ENCODE measurements around the gene KIF2C. TPM values are rescaled to one million over a fixed set of nuclear protein-coding genes. Genes with fewer than 3 reads are reported as not detected.

KIF2C gene
- total and polyA plus RNA-seq, 9 of the 15 experiments (the other 6 are each of a cell fraction or from before 2014, with no cell fraction given): 84.9 to 226 (median 169) TPM

DNA sequence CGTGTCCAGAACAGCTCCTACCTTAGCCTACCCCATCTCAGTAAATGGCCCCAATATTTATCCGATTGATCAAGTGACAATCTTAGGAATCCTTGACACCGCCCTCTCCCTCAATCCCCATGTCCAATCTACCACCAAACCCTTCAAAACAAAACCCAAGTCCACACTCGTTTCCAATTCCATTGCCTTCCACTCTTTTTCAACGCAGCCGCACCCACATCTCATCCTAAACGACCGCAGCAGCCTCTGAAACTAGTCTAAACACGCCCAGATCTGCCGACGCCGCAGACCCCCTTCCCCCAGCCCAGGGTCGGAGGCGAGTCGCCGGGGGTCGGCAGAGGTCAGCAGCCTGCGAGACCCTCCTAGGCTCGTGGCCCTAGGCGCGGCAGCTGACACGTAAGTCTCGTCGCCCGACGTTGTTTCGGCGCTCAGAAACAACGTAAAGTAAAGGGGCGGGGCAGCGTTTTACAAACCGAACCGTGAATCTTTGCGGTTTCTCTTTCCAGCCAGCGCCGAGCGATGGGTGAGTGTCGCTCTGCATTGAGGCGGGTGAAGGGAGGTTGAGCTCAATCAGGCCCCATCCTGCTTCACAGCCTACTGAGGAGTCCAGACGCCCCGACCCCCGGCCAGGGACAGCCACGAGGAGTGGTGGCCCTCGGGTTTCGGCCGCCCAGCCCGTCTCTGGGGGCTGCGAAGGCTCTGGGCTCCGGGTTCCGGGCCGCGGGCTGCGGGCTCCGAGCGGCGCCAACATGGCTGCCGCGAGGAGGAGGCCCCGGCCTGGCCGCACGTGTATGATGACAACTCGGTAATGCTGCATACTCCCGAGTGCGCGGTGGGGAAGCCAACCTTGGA lies 35.7 kb downstream of the KIF2C start, which contains the start of gene RPS8 (continued):
- TF ChIP-seq FOXA3 (CRISPR knock-in tag; conservative IDR thresholded peaks at IDR 0.05 in 1 of 2, IDR thresholded peaks at IDR 0.05 in 1 of 2) (peak in 1 of 2 experiments; percentile 74; a peak in 3 of 4 replicates), CAMTA2 (CRISPR knock-in tag; conservative IDR thresholded peaks at IDR 0.05) (no peak), LARP7 (IDR thresholded peaks at IDR 0.05) (peak; percentile 97), ZFPM2 (CRISPR knock-in tag; IDR thresholded peaks at IDR 0.05) (peak; percentile 67; the same call in 1 of the 2 replicates), RFX7 (CRISPR knock-in tag; IDR thresholded peaks at IDR 0.05) (peak; percentile 3; the same call in 1 of the 2 replicates), BRD9 (IDR thresholded peaks at IDR 0.05; ENCODE audit: low read depth, partially characterized antibody) (peak; percentile 98), ZBTB7A (IDR thresholded peaks at IDR 0.05; ENCODE audit: borderline replicate concordance, control insufficient read depth, low read depth, low read length) (peak; percentile 100), SMARCA5 (IDR thresholded peaks at IDR 0.05) (peak; percentile 86), C11orf30 (IDR thresholded peaks at IDR 0.05; ENCODE audit: low read depth) (peak; percentile 96), CHAMP1 (IDR thresholded peaks at IDR 0.05) (no peak; the same call in none of the 2 replicates), ZNF165 (CRISPR knock-in tag; IDR thresholded peaks at IDR 0.05; ENCODE audit: borderline replicate concordance) (no peak), KLF13 (tag; IDR thresholded peaks at IDR 0.05; ENCODE audit: borderline replicate concordance, low read depth) (peak; percentile 98), GTF2A2 (tag; IDR thresholded peaks at IDR 0.05) (peak; percentile 83), CREB3 (tag; conservative IDR thresholded peaks at IDR 0.05; ENCODE audit: low read depth) (no peak), STAG1 (CRISPR knock-in tag; IDR thresholded peaks at IDR 0.05; ENCODE audit: borderline replicate concordance) (no peak), SMARCA4 (IDR thresholded peaks at IDR 0.05) (peak; percentile 90), MTA1 (IDR thresholded peaks at IDR 0.05; ENCODE audit: borderline replicate concordance) (peak; percentile 100), ZNF143 (CRISPR knock-in tag; IDR thresholded peaks at IDR 0.05) (peak; percentile 70), ZNF280A (IDR thresholded peaks at IDR 0.05; ENCODE audit: low read depth, partially characterized antibody) (no peak), POU5F1 (IDR thresholded peaks at IDR 0.05; ENCODE audit: borderline replicate concordance, low read depth, low read length, partially characterized antibody) (no peak), CBX1 (IDR thresholded peaks at IDR 0.05; ENCODE audit: low read depth) (peak; percentile 88), TARDBP (IDR thresholded peaks at IDR 0.05) (peak; percentile 84), ZC3H8 (IDR thresholded peaks at IDR 0.05) (peak; percentile 92), BCOR (IDR thresholded peaks at IDR 0.05) (peak; percentile 53; the same call in 1 of the 2 replicates), DDX20 (tag; IDR thresholded peaks at IDR 0.05; ENCODE audit: low read depth) (no peak), ZNF175 (CRISPR knock-in tag; IDR thresholded peaks at IDR 0.05; ENCODE audit: low read depth) (peak; percentile 63; the same call in 1 of the 2 replicates)

All from K562 (cell line).